ENCODE results near the gene MRPL10.
A peak's percentile ranks its signal among the peaks of the same experiment; 100 is the strongest.

The MRPL10 gene

DNA sequence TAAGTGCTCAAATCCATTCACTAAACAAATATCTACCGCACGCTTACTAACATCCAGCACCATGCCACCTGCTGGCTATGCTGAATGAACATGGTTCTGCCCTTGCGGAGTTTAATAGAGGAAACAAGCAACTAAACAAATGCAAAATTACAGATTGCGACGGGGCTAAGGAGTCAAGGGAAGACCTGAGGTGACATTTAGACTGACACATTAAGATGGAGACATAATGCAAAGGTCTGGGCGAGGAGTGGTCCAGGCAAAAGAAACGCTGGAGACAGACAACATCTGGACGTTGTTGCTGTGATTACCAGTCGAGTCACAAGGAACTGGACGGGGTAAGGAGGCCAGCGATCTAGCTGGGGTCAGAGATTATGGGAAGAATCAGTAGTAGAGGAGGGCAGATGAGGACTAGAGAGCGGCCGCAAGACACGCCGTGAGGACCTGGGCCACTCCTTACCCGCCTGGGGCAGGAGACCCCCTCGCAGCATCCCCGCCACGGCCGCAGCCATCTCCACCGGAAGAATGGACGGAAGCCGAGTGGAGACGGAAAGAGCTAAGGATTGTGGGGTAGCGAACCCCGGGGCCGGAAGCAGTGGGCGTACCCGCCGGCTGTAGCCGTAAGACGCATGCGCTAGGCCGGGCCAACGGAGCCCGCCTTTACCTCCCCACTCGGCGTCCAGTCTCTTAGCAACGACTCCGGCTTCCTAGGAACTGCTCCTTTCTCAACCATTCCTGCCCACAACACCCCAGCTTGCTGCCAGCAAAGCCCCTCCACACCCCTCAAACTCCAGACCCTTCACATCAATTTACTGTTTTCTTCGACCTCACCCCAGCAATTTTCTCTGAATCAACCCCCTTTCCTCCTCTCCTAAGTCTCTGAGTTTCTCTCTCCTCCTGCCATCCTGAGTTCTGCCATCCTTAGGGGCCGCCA is at the start of gene MRPL10, which contains the start of gene LRRC46:
Gene MRPL10 (minus strand): TSS at position 539 of the 931 bp plus-strand sequence. CDS start 30 bp downstream, at position 509.
Gene LRRC46 (plus strand): TSS at position 668 of the 931 bp plus-strand sequence. CDS start 320 bp downstream, outside the sequence.
- intact Hi-C loops (cut with DNase I): no loop called here
- DNase-seq: peak; percentile 81 to 97 (median 92)

DNA sequence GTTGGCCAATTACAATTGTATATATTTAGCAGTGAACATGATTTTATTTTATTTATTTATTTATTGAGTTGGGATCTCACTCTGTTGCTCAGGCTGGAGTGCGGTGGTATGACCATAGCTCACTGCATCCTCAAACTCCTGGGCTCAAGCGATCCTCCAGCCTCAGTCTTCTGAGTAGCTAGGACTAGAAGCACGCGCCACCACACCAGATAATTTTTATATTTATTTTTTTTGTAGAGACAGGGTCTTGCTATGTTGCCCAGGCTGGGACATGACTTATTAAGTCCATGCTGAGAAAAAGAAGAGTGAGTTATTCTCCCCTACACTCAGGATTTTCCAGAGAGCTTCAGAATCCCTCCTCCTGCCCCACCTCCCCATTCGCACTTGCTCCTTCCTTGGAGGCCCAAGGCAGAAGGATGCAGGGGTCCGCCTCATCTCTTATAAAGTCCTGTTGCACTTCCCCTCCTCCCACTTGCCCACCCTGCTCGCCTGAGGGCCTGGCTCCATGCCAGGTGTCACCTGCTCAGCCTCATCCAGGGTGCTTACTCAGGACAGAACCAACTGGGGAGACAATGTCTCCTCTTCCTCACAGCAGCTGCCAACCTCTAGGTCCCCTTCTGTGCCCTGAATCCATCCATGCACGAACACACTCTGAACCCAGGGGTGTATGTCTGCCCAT is 48.6 kb upstream of the MRPL10 start:
- DNase-seq: no peak
- intact Hi-C loops (cut with DNase I): no loop called here

DNA sequence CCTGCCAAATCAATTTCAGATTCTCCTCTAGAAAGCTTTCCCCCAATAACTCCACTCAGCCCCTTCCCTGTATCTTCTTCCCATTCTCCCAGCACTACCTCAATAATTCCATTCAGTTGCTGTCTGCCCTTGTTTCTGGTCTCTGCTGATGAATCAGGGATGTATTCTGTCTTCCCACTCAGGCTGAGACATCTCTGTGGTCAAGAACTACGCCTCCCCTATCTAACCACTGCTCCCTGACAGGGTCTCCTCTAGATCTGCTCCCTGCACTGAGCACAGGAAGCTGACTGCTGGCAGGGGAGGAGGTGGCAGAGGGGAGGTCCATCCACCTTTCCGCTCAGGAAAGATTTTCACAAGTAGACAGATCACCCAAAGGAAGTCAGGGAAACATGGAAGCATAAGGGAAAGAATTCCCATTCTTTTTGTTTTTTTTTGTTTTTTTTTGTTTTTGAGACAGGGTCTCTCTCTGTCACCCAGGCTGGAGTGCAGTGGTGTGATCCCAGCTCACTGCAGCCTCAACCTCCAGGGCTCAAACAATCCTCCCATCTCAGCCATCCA is 47.8 kb upstream of the MRPL10 start:
- intact Hi-C loops (cut with DNase I): no loop called here
- DNase-seq: no peak

DNA sequence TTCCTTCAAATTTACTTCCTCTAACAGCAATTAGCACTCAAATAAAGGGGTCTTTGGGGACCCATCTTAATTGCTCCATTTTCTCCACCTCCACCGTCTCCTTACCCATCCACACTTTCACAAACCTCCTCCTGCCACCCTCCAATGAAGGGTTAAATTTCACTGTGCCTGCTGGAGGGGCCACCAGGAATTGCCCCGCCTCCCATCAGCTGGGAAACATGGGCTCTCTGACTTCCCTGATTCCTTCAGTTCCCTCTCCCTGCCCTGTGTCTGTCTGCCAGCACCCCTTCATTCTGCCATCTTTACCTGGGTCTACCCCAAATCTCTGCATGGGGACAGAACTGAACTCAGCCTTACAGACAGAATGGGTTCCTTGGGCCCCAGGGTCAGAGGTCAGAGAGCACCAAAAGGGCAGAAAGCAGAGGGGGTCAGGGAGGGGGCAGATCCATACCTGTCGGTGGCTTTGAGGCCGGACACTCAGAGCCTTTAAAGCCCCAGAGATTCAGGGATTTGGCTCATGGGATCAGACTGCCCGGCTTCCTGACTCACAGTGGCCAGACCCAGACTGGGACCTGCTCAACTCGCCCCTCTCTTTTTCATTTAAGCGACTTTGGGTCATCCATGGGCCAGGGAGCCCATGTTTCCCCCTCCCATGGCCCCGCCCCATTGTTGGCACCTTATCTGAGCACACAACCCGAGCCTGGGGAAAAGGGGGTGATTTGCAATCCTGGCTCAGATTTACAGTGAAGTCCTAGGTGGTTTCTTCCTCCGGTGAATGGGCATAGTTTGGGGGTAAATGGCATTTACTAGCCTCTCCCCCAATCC is 47.1 kb upstream of the MRPL10 start:
- no peak for DNase-seq
- intact Hi-C loops (cut with DNase I): no loop called here

- intact Hi-C loops (cut with DNase I): no loop called here
- no peak for DNase-seq
Measured at GRCh38 chr17:47877368-47878034, 46.2 kb upstream of the MRPL10 start.

DNA sequence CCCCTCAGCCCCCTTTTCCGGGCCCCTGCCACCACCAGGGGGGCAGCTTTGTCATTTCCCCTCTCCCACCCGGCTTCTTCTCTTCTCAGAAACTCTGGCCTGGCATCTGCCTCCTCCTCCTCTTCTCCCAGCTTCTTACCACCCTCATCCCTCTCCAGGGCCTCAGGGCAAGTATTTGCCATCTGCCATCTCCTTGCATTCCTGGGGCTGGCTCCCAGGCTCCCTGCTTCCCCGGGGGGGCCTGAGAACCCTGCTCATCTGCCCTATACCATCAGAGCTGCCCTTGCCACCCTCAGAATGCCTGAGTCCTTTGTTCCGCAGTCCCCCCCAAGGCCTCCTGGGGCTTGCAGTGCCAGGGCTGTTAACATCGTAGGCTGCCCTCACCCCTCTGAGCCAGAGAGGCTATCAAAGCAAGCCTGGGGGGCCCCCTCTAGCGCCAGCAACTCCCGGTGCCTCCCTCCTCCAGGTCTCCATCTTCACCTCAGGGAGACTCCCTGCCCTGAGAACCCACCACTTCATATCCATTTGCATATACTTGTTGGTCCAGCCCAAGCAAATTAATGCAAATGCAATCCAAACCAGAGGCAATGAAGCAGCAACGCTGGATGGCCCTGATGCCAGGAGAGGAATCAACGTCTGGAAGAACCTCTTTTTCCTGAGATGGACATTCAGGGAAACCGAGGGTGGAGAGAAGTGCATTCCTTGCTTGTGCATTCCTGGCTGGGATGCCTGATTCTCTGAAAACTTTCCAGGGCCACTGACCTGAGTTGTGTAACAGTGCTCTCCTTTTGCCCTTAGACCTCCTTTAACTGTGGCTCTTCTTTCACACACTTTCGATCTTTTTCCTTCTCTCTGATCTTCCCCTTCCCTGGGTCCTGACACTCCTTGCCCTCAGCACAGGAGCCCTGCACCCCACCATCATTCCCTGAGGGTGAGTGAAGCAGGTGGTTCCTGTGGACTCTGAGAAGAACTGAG is 44.0 kb upstream of the MRPL10 start:
- intact Hi-C loops (cut with DNase I): no loop called here
- no peak for DNase-seq

DNA sequence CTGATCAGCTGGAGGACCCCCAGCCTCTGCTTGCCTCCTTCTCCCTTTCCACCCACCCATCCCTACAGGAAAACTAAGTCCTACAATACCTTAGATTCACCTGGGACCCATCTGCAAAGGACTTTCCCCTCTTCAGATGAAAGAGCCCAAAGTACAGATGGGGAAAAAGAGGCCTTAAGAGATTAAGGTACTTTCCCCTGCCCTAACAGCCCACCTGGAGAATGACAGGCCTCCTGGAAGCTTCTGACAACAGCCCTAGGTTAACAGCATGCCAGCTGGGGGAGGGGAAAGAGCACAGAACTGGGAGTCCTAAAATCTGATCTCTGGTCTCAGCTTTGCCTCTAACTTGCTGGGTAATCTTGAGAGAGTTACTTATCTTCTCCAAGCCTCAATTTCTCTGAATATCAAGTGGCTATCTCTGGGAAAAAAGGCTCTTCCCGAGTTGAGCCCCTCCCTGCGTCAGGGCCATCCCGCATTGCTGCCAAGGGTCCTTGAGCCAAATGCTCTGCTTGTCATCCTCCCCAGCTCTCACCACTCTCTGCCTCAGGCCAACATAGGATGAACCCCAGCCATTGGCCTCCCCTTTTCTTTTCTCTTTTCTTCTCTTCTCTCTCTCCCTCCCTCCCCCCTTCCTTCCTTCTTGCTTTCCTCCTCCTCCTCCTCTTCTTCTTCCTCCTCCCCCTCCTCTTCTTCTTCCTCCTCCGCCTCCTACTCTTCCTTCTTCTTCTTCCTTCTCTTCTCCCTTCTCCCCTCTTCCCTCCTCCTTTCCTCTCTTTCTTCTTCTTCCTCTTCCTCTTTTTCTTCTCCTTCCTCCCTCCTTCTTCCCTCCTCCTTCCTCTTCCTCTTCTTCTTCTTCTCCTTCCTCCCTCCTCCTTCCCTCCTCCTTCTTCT is 42.1 kb upstream of the MRPL10 start:
- DNase-seq: no peak
- intact Hi-C loops (cut with DNase I): no loop called here

DNA sequence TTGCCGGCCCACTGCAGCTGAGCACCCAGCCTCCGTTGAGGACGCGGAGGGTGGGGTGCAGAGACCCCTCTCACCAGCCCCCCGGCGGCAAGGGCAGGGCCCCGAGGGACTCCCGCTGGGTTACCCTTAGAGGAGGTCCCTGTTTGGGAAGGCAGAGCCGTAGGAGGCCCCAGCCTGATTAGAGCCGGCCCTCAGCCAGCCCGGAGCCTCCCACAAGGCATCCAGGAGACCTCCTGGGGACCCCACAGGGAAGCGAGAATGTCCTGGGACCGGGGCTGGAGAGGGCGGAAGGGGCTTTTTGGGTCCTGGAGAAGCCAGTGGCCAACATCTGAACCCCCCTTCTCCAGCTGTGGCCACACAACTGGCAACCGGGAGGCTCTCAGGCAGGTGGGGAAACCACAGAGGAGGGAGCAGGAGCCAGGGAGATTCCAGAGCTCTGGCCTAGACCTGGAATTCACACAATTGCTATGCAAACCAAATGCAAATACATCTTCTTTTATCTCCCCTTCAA is 41.4 kb upstream of the MRPL10 start:
- DNase-seq: no peak
- intact Hi-C loops (cut with DNase I): no loop called here

DNA sequence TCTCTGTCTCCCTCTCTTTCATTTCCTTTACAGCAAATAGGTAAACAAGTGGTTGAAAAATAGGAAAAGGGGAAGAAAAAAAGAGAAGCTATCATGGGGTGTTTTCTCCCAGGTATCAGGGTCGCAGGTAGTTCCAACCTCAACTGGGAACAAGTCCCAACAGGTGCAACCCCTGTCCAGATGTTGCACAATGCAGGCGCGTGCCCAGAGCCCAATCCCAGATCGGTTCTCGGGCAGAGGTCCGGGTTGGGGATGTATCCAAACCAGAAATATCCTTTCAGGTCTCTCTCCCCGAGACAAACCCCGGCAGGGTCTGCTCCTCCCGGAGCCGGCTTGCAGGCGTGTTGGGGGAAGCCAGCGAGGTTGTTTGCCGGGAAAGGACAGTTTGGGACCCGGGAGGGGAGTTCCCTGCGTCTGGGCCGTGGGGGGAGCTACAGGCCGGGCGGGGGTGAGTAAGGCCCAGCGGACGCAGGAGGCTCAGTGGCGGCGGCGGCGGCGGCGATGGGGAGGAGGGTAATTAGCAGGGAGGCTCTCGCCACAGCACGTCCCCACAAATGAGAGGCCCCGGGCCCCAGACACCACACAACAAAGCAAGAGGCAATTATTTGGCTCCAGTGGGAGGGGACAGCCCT is 40.8 kb upstream of the MRPL10 start:
- DNase-seq: no peak
- intact Hi-C loops (cut with DNase I): no loop called here

DNA sequence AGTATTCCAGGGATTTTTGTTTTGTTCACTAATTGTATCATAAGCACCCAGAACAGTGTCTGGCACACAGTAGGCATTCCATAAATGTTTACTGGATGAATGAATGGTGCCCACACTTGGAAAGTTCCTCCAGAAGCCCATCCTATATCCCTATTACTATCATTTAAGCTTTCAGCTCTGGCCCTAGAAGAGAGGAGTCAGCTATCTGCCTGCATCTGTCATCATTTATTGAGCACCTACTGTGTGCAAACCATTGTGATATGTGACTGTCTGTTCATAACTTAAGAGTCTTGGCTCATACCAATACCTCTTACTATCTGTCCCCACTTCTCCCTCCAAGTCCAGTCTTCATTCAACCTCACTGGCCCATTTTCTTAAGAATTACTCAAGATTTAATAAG is 39.7 kb upstream of the MRPL10 start:
- DNase-seq: no peak
- intact Hi-C loops (cut with DNase I): no loop called here

DNA sequence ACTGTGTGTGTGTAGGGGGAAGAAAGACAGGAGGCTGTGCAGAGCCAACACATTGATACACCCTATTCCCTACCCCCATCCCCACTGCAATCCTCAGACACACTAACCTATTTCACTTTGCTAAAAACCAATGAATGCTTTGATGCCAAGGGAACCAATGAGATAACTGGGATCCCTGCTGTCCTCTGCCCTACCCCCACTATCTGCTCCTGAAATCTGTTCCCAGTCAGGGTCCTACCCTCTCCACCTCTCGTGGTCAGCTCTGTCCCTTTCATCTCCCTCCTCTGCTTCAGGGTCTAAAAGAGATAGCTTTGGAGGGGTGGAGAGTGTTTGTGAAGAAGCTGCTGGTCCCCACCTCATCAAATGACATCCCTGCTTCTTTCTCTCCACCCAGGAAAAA is 38.7 kb upstream of the MRPL10 start:
- DNase-seq: no peak
- intact Hi-C loops (cut with DNase I): no loop called here

DNA sequence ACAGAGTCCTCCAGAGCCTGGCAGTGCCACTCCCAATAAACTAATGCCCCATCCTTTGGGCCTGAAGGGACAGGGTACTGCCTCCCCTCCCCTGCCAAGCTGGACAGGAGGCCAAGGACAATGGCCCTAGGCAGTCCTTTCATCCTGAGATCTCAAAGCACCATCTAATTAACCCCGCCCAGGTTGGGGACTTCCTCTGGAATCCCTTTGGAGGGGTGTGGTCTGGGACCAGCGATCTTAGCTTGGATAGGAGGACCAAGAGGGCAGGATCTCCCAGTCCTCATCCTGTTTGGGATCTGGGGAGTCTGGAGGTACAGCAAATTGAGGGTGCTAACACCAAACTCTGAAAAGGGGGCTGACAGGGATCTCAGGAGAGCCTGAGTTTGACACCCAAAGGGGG is 37.8 kb upstream of the MRPL10 start:
- no peak for DNase-seq
- intact Hi-C loops (cut with DNase I): no loop called here

- no peak for DNase-seq
- intact Hi-C loops (cut with DNase I): no loop called here
Measured at GRCh38 chr17:47867813-47868533, 36.6 kb upstream of the MRPL10 start.

GRCh38 chr17:47866941-47867340 is 35.6 kb upstream of the MRPL10 start:
- intact Hi-C loops (cut with DNase I): no loop called here
- no peak for DNase-seq

DNA sequence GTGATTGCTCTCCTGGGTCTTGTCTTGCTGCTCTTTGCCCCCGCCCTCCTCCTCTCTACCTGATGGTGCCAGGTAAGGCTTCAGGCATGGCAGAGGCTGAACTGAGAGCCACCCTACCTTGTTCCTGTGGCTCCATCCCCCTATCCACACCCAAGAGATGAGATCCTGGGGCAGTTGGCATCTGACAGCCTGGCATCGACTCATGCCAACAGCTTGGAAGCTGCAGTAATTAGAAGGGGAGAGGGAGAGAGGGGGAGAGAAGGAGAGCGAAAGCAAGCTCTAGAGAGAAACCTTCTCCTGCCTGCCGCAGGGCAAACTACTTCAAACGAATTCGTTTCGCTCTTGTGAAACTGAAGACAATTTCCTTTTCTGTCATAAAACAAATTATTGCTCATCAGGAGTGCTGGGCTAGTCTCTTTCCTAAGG is 33.5 kb upstream of the MRPL10 start:
- intact Hi-C loops (cut with DNase I): no loop called here
- DNase-seq: no peak
